ENCODE results near the gene NAMPT.
"Not testable (repeated sequence)": the region's sequence is repeated elsewhere in the genome, so short reads cannot be mapped to it uniquely, and the experiment has no call there.

Gene NAMPT

DNA sequence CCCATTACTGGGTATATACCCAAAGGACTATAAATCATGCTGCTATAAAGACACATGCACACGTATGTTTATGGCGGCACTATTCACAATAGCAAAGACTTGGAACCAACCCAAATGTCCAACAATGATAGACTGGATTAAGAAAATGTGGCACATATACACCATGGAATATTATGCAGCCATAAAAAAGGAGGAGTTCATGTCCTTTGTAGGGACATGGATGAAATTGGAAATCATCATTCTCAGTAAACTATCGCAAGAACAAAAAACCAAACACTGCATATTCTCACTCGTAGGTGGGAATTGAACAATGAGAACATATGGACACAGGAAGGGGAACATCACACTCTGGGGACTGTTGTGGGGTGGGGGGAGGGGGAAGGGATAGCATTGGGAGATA lies 13.8 kb upstream of the NAMPT start:
- DNase-seq = not testable (repeated sequence)

DNA sequence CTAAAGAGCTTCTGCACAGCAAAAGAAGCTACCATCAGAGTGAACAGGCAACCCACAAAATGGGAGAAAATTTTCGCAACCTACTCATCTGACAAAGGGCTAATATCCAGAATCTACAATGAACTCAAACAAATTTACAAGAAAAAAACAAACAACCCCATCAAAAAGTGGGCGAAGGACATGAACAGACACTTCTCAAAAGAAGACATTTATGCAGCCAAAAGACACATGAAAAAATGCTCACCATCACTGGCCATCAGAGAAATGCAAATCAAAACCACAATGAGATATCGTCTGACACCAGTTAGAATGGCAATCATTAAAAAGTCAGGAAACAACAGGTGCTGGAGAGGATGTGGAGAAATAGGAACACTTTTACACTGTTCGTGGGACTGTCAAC lies 13.4 kb upstream of the NAMPT start:
- DNase-seq = not testable (repeated sequence)

GRCh38 chr7:106294334-106294733 lies 9.6 kb upstream of the NAMPT start:
- no peak for DNase-seq

DNA sequence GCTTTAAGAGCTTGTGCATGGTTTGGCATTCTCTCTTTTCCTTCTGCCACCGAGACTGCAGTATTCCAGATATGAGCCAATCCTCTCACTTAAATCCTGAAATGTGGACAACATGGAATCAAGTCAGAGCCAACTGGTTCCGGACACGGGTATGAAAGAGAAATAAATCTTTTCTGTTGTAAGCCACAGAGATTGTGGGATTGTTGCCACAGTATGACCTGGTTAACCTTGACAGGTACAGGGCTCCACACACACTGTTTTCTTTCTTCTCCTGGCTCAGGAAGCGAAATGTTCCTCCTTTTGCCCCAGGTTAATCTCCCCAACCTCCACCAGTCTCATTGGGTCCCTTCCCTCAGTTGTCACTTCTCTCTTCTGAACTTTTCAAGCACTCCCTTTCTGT lies 6.5 kb upstream of the NAMPT start:
- DNase-seq = no peak

DNA sequence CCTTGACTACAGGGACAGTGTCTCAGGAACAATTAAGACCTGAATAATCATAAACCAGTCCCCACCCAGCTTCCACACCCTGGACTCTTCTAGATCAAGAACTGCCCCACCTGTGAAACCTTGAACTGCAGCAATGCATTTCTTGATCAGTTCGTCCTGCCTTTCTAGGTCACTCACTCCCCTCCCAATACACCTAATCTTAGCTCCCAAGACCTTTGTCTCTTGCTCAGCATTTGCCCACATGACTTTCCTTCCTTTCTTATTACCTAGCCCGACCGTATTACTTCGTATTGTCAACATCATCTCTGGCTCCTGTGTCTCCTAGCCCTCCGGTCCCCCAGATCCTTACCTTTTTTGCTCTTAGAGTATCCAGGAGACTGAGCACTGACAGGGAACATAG lies 5.5 kb upstream of the NAMPT start:
- no peak for DNase-seq

DNA sequence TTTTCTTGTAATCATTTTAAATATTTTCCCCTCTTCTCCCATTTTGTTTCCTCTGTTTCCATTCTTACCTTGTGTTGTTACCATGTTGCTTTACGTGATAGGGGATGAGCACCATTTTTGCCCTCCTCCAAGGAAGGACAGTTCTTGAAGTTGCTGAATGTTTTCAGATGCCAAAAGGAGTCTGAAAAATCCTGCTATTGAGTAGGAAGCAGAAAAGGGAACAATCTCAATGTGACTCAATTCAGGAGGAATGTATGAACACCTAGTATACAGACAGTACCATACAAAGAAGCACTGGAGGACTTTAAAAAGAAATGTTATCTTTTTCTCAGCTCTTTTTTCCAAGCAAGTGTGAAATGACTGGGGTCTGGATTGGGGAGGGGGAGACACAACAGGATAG lies 5.1 kb upstream of the NAMPT start:
- DNase-seq = no peak

GRCh38 chr7:106288263-106288662 lies 3.5 kb upstream of the NAMPT start:
- no peak for DNase-seq

DNA sequence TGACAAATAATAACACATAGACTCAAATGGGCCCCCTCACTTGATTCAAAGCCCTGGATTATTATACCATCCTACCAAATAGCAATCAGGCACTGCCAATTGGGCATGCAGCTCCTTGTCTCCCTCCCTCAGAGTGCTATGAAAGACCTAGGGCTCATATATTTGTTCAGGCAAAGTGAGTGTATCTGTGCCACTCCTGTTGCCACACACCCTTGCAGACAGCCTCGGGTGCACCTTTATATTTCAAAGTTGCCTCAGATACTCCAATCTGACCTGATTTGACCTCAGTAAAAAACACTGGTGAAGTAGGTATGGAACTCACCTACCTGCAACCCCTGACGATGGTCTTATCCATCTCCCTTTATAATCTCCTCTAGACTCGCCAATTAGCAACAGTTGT lies 3.0 kb upstream of the NAMPT start:
- no peak for DNase-seq

GRCh38 chr7:106285855-106286492 lies 1.2 kb upstream of the NAMPT start:
- DNase-seq = no peak

GRCh38 chr7:106285051-106285854 lies 470 bp upstream of the NAMPT start:
- peak; percentile 89 for DNase-seq

DNA sequence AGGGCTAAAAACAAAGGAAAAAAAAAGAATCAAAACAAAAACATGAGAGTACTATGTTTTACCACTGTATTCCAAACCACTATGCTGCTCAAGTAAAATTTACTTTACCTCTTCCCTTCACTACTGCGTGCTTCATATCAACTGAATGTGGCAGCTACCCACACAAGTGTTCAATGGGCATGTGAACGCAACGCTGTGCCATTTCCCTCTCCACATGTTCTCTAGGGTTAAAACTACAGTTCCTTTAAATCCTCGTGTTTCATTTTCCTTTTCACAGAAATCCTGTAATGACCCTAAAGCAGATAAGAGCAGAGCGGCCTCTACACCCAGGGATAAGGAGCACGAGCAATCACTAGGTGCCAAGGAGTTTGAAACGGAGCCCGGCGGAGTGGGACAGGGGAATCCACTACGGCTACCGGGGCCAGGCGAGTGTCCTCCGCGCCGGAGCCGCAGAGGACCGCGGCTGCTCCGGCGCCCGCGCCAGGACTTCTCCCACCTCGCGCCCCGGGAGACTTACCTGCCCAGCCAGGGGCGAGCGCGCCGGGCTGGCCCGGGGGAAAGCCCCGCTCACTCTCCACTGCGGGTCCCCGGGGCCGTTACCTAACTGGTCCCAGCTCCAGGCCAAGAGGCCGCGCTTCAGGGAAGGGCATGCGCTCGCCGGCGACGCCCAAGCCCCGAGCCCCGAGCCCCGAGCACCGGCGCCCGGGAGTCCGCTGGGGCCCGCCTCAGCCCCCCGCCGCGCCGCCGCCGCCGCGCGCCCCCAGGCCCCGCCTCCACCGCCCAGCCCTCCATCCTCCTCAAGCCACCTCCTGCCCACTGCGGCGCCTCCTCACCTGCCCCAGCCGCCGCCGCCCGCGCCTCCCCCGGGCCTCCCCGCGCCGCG lies 711 bp downstream of the NAMPT start:
- no peak for DNase-seq

DNA sequence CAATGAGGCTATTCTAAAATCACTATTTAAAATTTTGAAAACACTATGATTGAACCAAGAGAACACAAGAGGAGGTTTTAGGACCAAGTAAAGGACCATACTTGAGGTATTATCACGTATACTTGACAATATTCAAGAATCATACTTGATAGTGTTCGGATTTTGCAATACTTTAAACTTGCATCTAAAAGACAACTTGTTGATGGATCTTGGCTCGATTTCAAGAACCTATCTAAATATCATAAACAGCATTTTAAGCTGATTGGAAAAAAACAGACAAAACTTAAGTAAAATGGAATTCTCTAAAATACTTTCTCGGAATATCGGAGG lies 1.3 kb downstream of the NAMPT start:
- DNase-seq = no peak

GRCh38 chr7:106282852-106283251 lies 1.9 kb downstream of the NAMPT start:
- DNase-seq = no peak

DNA sequence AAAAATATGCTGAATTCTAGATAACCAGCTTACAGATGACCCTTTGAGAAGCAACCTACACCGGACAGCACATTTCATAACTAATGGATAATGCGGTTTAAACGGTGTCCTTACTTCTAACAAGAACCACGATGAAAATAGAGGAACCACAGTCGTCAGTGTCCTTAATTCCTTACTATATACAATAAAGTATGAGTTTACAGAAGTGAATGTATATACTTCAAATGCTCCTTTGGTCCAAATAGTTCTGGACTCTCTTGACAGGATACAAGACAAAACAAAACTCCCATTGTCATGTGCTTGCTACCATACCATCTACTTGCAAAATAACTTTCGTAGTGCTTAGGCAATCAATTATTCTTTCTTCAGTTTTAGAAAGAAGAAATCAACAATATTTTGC lies 2.4 kb downstream of the NAMPT start:
- DNase-seq = no peak

DNA sequence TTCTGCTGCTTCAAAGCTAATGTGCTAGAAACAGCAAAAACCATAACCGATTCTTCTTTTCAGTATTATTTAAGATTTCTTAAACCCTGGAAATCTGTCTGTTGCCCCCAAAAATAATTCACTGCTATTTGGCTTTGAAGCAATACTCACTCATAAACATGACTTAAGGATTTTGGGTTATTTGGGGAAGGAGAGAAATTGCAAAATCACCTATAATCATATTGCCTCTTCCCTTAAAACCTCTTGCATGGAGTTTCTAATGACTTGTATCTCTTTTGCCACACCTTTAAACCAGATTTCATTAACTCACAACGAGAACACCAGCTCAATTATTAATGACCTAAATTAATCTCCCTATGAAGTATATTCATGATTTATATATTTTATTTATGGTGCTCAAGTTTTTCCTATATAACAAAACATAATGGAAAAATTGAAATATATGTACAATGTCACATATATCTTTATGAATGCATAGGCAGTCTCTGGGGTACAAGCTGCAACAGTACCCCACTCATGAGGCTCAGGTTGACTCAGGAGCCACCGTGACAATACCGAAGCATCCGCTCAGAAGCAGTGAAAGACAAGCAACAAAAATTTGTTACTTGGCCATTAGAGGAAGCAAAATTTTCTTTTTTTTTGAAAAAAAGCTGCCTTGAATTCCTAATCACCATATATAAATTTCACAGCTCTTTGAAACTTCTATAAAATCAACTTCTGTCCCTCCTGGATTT lies 3.0 kb downstream of the NAMPT start:
- no peak for DNase-seq

GRCh38 chr7:106281127-106281526 lies 3.7 kb downstream of the NAMPT start:
- no peak for DNase-seq

DNA sequence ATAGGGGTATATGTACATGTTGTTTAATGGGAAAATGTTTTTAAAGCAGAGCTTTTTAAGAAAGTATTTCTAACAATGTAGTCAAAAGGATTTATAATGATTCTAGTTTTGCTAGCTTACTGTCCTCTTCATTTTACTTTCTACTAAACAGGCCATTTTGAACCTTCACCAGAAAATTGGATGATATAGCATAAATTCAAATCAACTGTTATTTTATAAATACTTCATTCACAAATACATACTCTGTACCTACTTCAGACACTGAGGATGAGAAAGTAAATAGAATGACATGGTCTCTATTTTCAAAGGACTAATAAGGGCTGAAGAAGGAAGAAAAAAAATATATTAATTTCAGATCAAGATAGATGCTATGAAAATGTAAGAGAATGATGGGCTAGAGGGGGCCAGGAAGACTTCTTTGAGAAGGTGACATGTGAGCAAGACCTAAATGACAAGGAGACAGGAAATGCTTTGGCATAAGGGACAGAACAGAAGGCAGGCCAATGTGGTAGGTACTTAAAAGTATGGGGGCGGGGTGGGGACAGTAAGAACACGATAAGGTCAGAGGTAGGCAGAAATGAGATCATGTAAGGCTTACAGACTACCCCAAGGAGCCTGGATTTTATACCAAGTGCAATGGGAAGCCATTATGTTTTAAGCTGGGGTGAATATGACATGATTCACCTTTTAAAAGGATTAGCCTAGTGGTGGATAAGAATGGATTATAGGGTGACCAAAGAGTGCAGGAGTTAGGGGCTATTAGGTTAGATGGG lies 5.2 kb downstream of the NAMPT start:
- DNase-seq = no peak

- DNase-seq = no peak
These were observed 6.1 kb downstream of the NAMPT start for GRCh38 chr7:106278695-106279094.

- no peak for DNase-seq
These were observed 6.8 kb downstream of the NAMPT start for GRCh38 chr7:106277976-106278375.

- DNase-seq = no peak
These were observed 8.3 kb downstream of the NAMPT start for GRCh38 chr7:106276513-106276912.

- DNase-seq = no peak
These were observed 11.6 kb downstream of the NAMPT start for GRCh38 chr7:106273009-106273668.

Data from NCI-H446 treated with DMSO at 0.1 percent for 48 hours (cell line).